K562 (cell line): ENCODE results near the gene HSP90AA1. TPM values are rescaled to one million over a fixed set of nuclear protein-coding genes. Genes with fewer than 3 reads are reported as not detected.

Experiments
- ATAC-seq: fragments of 200-7000 bp; cut with Tn5 transposase; 3 replicates; pipeline ENCODE4 v1.9.1; 2020; ENCODE audit warnings: moderate library complexity
- BruUV-seq: library from RNA; stranded (reverse); fragments of 400-500 nt; replicated peaks from 2 replicates; lab custom pipeline; 2021; lab: Mats Ljungman, UMichigan
- CTCF ChIA-PET: fragments of 300-600 bp; formaldehyde crosslinking; extraction: SDS; loops from one replicate; lab custom pipeline; 2021; ENCODE audit warnings: low intra/inter-chr PET ratio; lab: Yijun Ruan, JAX
- POLR2A ChIA-PET: fragments of 300-600, 350-650 bp; sonication (Branson Sonifier 250); formaldehyde crosslinking; extraction: SDS; loops from one replicate; lab custom pipeline; 2021; ENCODE audit warnings: antibody characterized with exemption, inconsistent platforms; lab: Yijun Ruan, JAX
- DNase-seq, 4 experiments: peaks; one replicate each; pipeline versions ENCODE4 v3.0.0 to v3.0.0-alpha.2; 2011 to 2018; ENCODE audit warnings: low spot score in 3 of 4, mixed read lengths in 3 of 4; ENCODE audit errors: extremely low read depth in 1 of 4
- FAIRE-seq: peaks from 2 replicates; lab custom pipeline; 2011; peaks lifted over from hg19 to GRCh38; lab: Jason Lieb, UNC
- H2AFZ ChIP-seq: 2 replicates; pipeline ENCODE4 v1.6.0; 2011; ENCODE audit warnings: low read depth, low read length, control low read depth, inconsistent platforms
- H3K27ac ChIP-seq: fragments of 200-600 bp; 3 replicates; pipeline ENCODE4 v1.8.0; 2011; ENCODE audit warnings: low read depth, mild to moderate bottlenecking, control low read depth, inconsistent platforms, low read length, moderate library complexity, mixed read lengths; ENCODE audit errors: extremely low read depth
- H3K27me3 ChIP-seq, 2 experiments: fragments of 300-600 bp in 1 of 2; 2 replicates in 1 of 2; 3 replicates in 1 of 2; pipeline versions ENCODE4 v1.6.0 to v1.8.0; 2011; ENCODE audit warnings: inconsistent platforms in 2 of 2, low read length in 2 of 2, mild to moderate bottlenecking in 1 of 2, mixed read lengths in 1 of 2, moderate library complexity in 1 of 2; ENCODE audit not compliant: control insufficient read depth in 2 of 2, insufficient read depth in 2 of 2
- H3K36me3 ChIP-seq: fragments of 300-600 bp; 3 replicates; pipeline ENCODE4 v1.8.0; 2011; ENCODE audit warnings: mild to moderate bottlenecking, low read length, inconsistent platforms; ENCODE audit not compliant: control insufficient read depth, insufficient read depth
- H3K4me1 ChIP-seq, 2 experiments: fragments of 200-600 bp in 1 of 2; replicated peaks in 1 of 2; 2 replicates in 1 of 2; 3 replicates in 1 of 2; pipeline versions ENCODE4 v1.5.1 to v1.8.0; 2011; ENCODE audit warnings: inconsistent platforms in 2 of 2, low read length in 2 of 2, mild to moderate bottlenecking in 1 of 2, mixed read lengths in 1 of 2, moderate library complexity in 1 of 2; ENCODE audit not compliant: control insufficient read depth in 2 of 2, insufficient read depth in 2 of 2
- H3K4me2 ChIP-seq: 2 replicates; pipeline ENCODE4 v1.6.1; 2011; ENCODE audit warnings: low read length, control low read depth, inconsistent platforms, mixed read lengths; ENCODE audit not compliant: insufficient read depth
- H3K4me3 ChIP-seq: fragments of 200-600 bp; sonication (generic), shearing (Covaris generic); 2 replicates; pipeline ENCODE4 v1.5.1; 2016; ENCODE audit warnings: control low read depth, inconsistent platforms
- H3K79me2 ChIP-seq: fragments of 200-600 bp; 3 replicates; pipeline ENCODE4 v1.8.0; 2011; ENCODE audit warnings: low read length, inconsistent platforms; ENCODE audit not compliant: control insufficient read depth, insufficient read depth
- H3K9ac ChIP-seq, 2 experiments: 2 replicates each; pipeline versions ENCODE4 v1.6.0 to v1.6.1; 2011; ENCODE audit warnings: low read depth in 2 of 2, low read length in 2 of 2, control low read depth in 1 of 2, inconsistent platforms in 1 of 2, mild to moderate bottlenecking in 1 of 2, mixed read lengths in 1 of 2; ENCODE audit not compliant: insufficient read depth in 1 of 2
- H3K9me1 ChIP-seq: one replicate; pipeline ENCODE4 v1.6.0; 2011; ENCODE audit warnings: inconsistent platforms, mild to moderate bottlenecking, low read length, moderate library complexity; ENCODE audit not compliant: control insufficient read depth, insufficient read depth
- H3K9me3 ChIP-seq: replicated peaks from 2 replicates; pipeline ENCODE4 v1.5.1; 2011; ENCODE audit warnings: low read depth, low read length, inconsistent platforms; ENCODE audit not compliant: control insufficient read depth, insufficient read depth
- H4K20me1 ChIP-seq: replicated peaks from 2 replicates; pipeline ENCODE4 v1.6.1; 2011; ENCODE audit warnings: low read length, inconsistent platforms, mixed read lengths; ENCODE audit not compliant: control insufficient read depth, insufficient read depth
- CBX8 ChIP-seq: fragments of 200-600 bp; sonication (generic); IDR thresholded peaks from 2 replicates; pipeline ENCODE4 v1.6.1; 2012; ENCODE audit warnings: borderline replicate concordance, mixed run types, low read depth, mild to moderate bottlenecking, moderate library complexity, mixed read lengths, low read length, control low read depth, inconsistent platforms; ENCODE audit not compliant: poor library complexity, severe bottlenecking; ENCODE audit errors: extremely low read depth
- KDM4B ChIP-seq, 2 experiments: fragments of 450-650 bp in 1 of 2; sonication (generic) in 1 of 2; IDR thresholded peaks; 2 replicates each; pipeline ENCODE4 v1.6.1; 2016 to 2017; ENCODE audit warnings: borderline replicate concordance in 2 of 2, antibody characterized with exemption in 1 of 2, low read depth in 1 of 2, mild to moderate bottlenecking in 1 of 2
- L3MBTL2 ChIP-seq: fragments of 450-650 bp; IDR thresholded peaks from 2 replicates; pipeline ENCODE4 v1.6.1; 2016; ENCODE audit warnings: mild to moderate bottlenecking, moderate library complexity
- POLR2A ChIP-seq: fragments of 450-650 bp; conservative IDR thresholded peaks from 2 replicates; pipeline ENCODE4 v1.6.1; 2016
- TAF7 ChIP-seq: fragments of 450-650 bp; IDR thresholded peaks from 2 replicates; pipeline ENCODE4 v1.6.1; 2016; ENCODE audit warnings: missing genetic modification characterization, missing compliant biosample characterization
- TCF7 ChIP-seq: sonication (generic); IDR thresholded peaks from 2 replicates; pipeline ENCODE4 v1.6.1; 2016; ENCODE audit warnings: antibody characterized with exemption, borderline replicate concordance
- ZNF174 ChIP-seq: fragments of 250-450 bp; sonication (Bioruptor Pico); IDR thresholded peaks from 2 replicates; pipeline ENCODE4 v1.4.0; 2020; ENCODE audit warnings: mild to moderate bottlenecking
- ZNF3 ChIP-seq: fragments of 250-450 bp; sonication (Bioruptor Pico); IDR thresholded peaks from 2 replicates; pipeline ENCODE4 v1.5.0; 2021; ENCODE audit warnings: mild to moderate bottlenecking, moderate library complexity
- ZSCAN32 ChIP-seq: fragments of 450-650 bp; formaldehyde crosslinking; IDR thresholded peaks from 2 replicates; pipeline ENCODE4 v1.4.0; 2020; ENCODE audit warnings: mild to moderate bottlenecking, moderate library complexity
- WGBS: fragments of 100-300 bp; shearing (Covaris generic); methylation state at CpG from one replicate; pipeline ENCODE4 v1.1.6; 2016; ENCODE audit warnings: low coverage, mixed read lengths; ENCODE audit not compliant: insufficient coverage; ENCODE audit errors: missing lambda C conversion rate; 5-methylcytosine and 5-hydroxymethylcytosine counted together
- in situ Hi-C: fragments of 300-500 bp; cut with MboI; formaldehyde crosslinking; loops from 4 replicates; pipeline ENCODE4 v1.15.0; 2018; ENCODE audit warnings: inconsistent platforms, mixed read lengths
- intact Hi-C: fragments of 100-400 bp; cut with micrococcal nuclease; formaldehyde crosslinking; loops from 2 replicates; pipeline ENCODE4 v1.14.2; 2022
- polyA plus RNA-seq, 8 experiments: library from polyadenylated mRNA; depleted of rRNA in 4 of 8; stranded (reverse) in 5 of 8; unstranded in 3 of 8; fragments of >200 nt; fragmentation: Nextera tagmentation in 2 of 8; fragmentation: Illumina TruSeq in 1 of 8; extraction: Ambion mirVana in 2 of 8; extraction: Trizol in 1 of 8; gene quantifications; 2 replicates each; pipeline versions ENCODE4 v1.2.1 to v1.2.3, GENCODE V29; 2011 to 2014; ENCODE audit warnings: inconsistent platforms in 1 of 8, missing spikeins in 1 of 8
- total RNA-seq, 7 experiments: library from RNA; depleted of rRNA in 6 of 7; stranded (reverse); fragments of >200 nt in 6 of 7; fragmentation: Illumina TruSeq in 2 of 7; extraction: Trizol in 2 of 7; gene quantifications; 2 replicates each; pipeline versions ENCODE4 v1.2.1 to v1.2.3, GENCODE V29; 2011 to 2021; ENCODE audit warnings: low replicate concordance in 1 of 7
- TF ChIP-seq, protein P1 (sequence below), 2 experiments: IDR thresholded peaks in 1 of 2; conservative IDR thresholded peaks in 1 of 2; 2 replicates each; pipeline ENCODE4 v1.6.1; 2016; ENCODE audit warnings: low read depth in 2 of 2, mild to moderate bottlenecking in 1 of 2, missing compliant biosample characterization in 1 of 2, missing genetic modification characterization in 1 of 2, moderate library complexity in 1 of 2
- TF ChIP-seq, protein P2 (sequence below): fragments of 450-650 bp; IDR thresholded peaks from 2 replicates; pipeline ENCODE4 v1.6.1; 2016
- TF ChIP-seq, protein P3 (sequence below): fragments of 250-450 bp; sonication (Bioruptor Pico); IDR thresholded peaks from 2 replicates; pipeline ENCODE4 v1.5.0; 2021
- TF ChIP-seq, protein P4 (sequence below): fragments of 450-650 bp; formaldehyde crosslinking; IDR thresholded peaks from 2 replicates; pipeline ENCODE4 v1.4.0; 2022; ENCODE audit warnings: missing genetic modification characterization

The HSP90AA1 gene
- total and polyA plus RNA-seq, 9 of the 15 experiments (the other 6 are each of a cell fraction or from before 2014, with no cell fraction given), result 377 to 1,731 (median 879) TPM

DNA sequence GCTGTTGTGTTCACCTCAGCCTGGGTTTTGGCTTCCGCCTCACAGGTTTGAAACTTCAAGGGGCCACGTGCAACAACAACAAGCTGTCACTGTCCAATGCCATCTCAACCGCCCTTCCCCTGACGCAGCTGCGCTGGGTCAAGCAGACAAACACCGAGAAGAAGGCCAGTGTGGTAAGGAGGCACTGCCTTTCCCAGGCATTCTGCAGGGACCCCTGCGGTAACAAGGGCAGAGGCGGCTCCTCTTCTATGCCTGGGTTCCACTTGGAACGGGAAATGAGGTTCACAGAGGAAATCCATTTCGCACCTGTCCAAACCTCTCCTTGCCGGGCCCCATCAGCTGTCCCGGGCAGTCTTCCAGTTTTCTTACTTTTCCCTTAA is 36.8 kb downstream of the HSP90AA1 start:
- in situ Hi-C loops, result no loop called here
- H2AFZ ChIP-seq, result no peak overlapping the region

More for the DNA sequence above, 36.8 kb downstream of the HSP90AA1 start:
- TSS peak; percentile 54 for BruUV-seq
- DNase-seq (no peak), FAIRE-seq (no peak), ATAC-seq (no peak)
- no peaks in the 10 kb centered on the region for H4K20me1 ChIP-seq
- no peaks in the 10 kb centered on the region for H3K9me3 ChIP-seq
- H3K36me3 ChIP-seq, result peaks cover 58% of the 10 kb centered on the region; the same call in 2 of the 3 replicates
- no peak overlapping the region for H3K4me3 ChIP-seq
- WGBS, result 90% methylated on average over 5 of the region's 12 CpGs
- ChIA-PET CTCF (no interaction called here), POLR2A (interaction anchor here (0.6 to 0.8 kb wide), 2 partner anchors 14 to 102 kb away, joined by 3 read pairs; no protein-coding TSS in a partner anchor)
- intact Hi-C loops, result no loop called here
- no peaks in the 10 kb centered on the region for H3K79me2 ChIP-seq
- no peak overlapping the region for H3K4me2 ChIP-seq
- H3K27me3 ChIP-seq, result no peaks in the 10 kb centered on the region
- no peak overlapping the region for H3K27ac ChIP-seq
- peaks cover 0 to 13% of the 10 kb centered on the region in 2 experiments; a peak in 2 of 5 replicates for H3K4me1 ChIP-seq
- H3K9me1 ChIP-seq, result no peaks in the 10 kb centered on the region
- TF ChIP-seq TCF7, result no peak
- no peak for TF ChIP-seq CBX8
- no peak for TF ChIP-seq ZSCAN32 (CRISPR knock-in tag)
- TF ChIP-seq, protein P1, sequence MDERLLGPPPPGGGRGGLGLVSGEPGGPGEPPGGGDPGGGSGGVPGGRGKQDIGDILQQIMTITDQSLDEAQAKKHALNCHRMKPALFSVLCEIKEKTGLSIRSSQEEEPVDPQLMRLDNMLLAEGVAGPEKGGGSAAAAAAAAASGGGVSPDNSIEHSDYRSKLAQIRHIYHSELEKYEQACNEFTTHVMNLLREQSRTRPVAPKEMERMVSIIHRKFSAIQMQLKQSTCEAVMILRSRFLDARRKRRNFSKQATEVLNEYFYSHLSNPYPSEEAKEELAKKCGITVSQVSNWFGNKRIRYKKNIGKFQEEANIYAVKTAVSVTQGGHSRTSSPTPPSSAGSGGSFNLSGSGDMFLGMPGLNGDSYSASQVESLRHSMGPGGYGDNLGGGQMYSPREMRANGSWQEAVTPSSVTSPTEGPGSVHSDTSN (CRISPR knock-in tag; IDR thresholded peaks at IDR 0.05; ENCODE audit: low read depth), result no peak
- TF ChIP-seq, protein P1 (tag; conservative IDR thresholded peaks at IDR 0.05; ENCODE audit: low read depth), result no peak
- no peak for TF ChIP-seq ZNF174 (CRISPR knock-in tag)
- no peak for TF ChIP-seq KDM4B (IDR thresholded peaks at IDR 0.05; ENCODE audit: borderline replicate concordance in 2 of 2, low read depth in 1 of 2)
- TF ChIP-seq ZNF3, result no peak
- TF ChIP-seq, protein P2, sequence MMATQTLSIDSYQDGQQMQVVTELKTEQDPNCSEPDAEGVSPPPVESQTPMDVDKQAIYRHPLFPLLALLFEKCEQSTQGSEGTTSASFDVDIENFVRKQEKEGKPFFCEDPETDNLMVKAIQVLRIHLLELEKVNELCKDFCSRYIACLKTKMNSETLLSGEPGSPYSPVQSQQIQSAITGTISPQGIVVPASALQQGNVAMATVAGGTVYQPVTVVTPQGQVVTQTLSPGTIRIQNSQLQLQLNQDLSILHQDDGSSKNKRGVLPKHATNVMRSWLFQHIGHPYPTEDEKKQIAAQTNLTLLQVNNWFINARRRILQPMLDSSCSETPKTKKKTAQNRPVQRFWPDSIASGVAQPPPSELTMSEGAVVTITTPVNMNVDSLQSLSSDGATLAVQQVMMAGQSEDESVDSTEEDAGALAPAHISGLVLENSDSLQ, result no peak
- no peak for TF ChIP-seq TAF7
- no peak for TF ChIP-seq POLR2A
- TF ChIP-seq, protein P3, sequence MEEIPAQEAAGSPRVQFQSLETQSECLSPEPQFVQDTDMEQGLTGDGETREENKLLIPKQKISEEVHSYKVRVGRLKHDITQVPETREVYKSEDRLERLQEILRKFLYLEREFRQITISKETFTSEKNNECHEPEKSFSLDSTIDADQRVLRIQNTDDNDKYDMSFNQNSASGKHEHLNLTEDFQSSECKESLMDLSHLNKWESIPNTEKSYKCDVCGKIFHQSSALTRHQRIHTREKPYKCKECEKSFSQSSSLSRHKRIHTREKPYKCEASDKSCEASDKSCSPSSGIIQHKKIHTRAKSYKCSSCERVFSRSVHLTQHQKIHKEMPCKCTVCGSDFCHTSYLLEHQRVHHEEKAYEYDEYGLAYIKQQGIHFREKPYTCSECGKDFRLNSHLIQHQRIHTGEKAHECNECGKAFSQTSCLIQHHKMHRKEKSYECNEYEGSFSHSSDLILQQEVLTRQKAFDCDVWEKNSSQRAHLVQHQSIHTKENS (CRISPR knock-in tag), result no peak
- TF ChIP-seq L3MBTL2, result no peak
- TF ChIP-seq, protein P4, sequence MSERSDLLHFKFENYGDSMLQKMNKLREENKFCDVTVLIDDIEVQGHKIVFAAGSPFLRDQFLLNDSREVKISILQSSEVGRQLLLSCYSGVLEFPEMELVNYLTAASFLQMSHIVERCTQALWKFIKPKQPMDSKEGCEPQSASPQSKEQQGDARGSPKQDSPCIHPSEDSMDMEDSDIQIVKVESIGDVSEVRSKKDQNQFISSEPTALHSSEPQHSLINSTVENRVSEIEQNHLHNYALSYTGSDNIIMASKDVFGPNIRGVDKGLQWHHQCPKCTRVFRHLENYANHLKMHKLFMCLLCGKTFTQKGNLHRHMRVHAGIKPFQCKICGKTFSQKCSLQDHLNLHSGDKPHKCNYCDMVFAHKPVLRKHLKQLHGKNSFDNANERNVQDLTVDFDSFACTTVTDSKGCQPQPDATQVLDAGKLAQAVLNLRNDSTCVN (CRISPR knock-in tag), result no peak
- TF ChIP-seq, all 486 proteins: peak for 0
- no peak overlapping the region; a peak in 1 of 4 replicates for H3K9ac ChIP-seq
